Amniotic epithelial cell (primary cell): ENCODE measurements around the gene ORM2.
"Not testable (repeated sequence)": the region's sequence is repeated elsewhere in the genome, so short reads cannot be mapped to it uniquely, and the experiment has no call there.

ENCODE experiments used
- DNase-seq: peaks from one replicate; pipeline ENCODE4 v3.0.0-alpha.2; 2010; ENCODE audit warnings: low read depth

Gene ORM2

GRCh38 chr9:114329625-114330022 lies at the start of gene ORM2:
ORM2 (plus strand) TSS chr9:114329869; CDS start chr9:114329905, 36 bp downstream.
- not testable (repeated sequence) for DNase-seq

- no peak for DNase-seq
Observed at GRCh38 chr9:114280636-114281472, 48.8 kb upstream of the ORM2 start.

- DNase-seq: peak; percentile 27
Observed at GRCh38 chr9:114281473-114282103, 48.1 kb upstream of the ORM2 start.

- no peak for DNase-seq
Observed at GRCh38 chr9:114282104-114282485, 47.6 kb upstream of the ORM2 start.

GRCh38 chr9:114282507-114282906 lies 47.2 kb upstream of the ORM2 start:
- DNase-seq: no peak

GRCh38 chr9:114282926-114283325 lies 46.7 kb upstream of the ORM2 start:
- DNase-seq: peak; percentile 97

- no peak for DNase-seq
Observed at GRCh38 chr9:114283551-114284111, 46.0 kb upstream of the ORM2 start.

GRCh38 chr9:114284316-114285060 lies 45.2 kb upstream of the ORM2 start:
- DNase-seq: no peak

- peak; percentile 82 for DNase-seq
Observed at GRCh38 chr9:114285166-114285867, 44.4 kb upstream of the ORM2 start.

- no peak for DNase-seq
Observed at GRCh38 chr9:114286146-114286679, 43.5 kb upstream of the ORM2 start.

- DNase-seq: no peak
Observed at GRCh38 chr9:114287001-114287762, 42.5 kb upstream of the ORM2 start.

- no peak for DNase-seq
Observed at GRCh38 chr9:114287763-114288192, 41.9 kb upstream of the ORM2 start.

GRCh38 chr9:114288193-114289091 lies 41.2 kb upstream of the ORM2 start:
- peak; percentile 46 for DNase-seq

GRCh38 chr9:114289106-114289505 lies 40.6 kb upstream of the ORM2 start:
- DNase-seq: no peak

- no peak for DNase-seq
Observed at GRCh38 chr9:114289571-114290481, 39.8 kb upstream of the ORM2 start.

- no peak for DNase-seq
Observed at GRCh38 chr9:114290561-114290986, 39.1 kb upstream of the ORM2 start.

- DNase-seq: peak; percentile 53
Observed at GRCh38 chr9:114291064-114291474, 38.6 kb upstream of the ORM2 start.

GRCh38 chr9:114291886-114292590 lies 37.6 kb upstream of the ORM2 start:
- DNase-seq: no peak
